A673 (cell line): ENCODE data around the gene BBX. TPM values are rescaled to one million over a fixed set of nuclear protein-coding genes. Genes with fewer than 3 reads are reported as not detected.

Experiments
- BruUV-seq: library from RNA; stranded (reverse); fragments of 400-500 nt; replicated peaks from 2 replicates; lab custom pipeline; 2021; lab: Mats Ljungman, UMichigan
- CTCF ChIA-PET: fragments of 300-600 bp; sonication (Branson Sonifier 250); formaldehyde crosslinking; loops from one replicate; lab custom pipeline; 2022; ENCODE audit warnings: antibody characterized with exemption; lab: Charles Lee
- POLR2A ChIA-PET: fragments of 300-600 bp; sonication (Branson Sonifier 250); formaldehyde crosslinking; loops from one replicate; lab custom pipeline; 2022; ENCODE audit warnings: antibody characterized with exemption; ENCODE audit not compliant: low non-redundant PET; lab: Charles Lee
- DNase-seq: peaks from one replicate; pipeline ENCODE4 v3.0.0-alpha.2; 2015; ENCODE audit warnings: low spot score
- H3K27ac ChIP-seq: fragments of 200-600 bp; sonication (generic); 2 replicates; pipeline ENCODE4 v1.5.1; 2016; ENCODE audit warnings: mixed run types, low read depth, mild to moderate bottlenecking, mixed read lengths, antibody characterized with exemption, low read length; ENCODE audit not compliant: poor library complexity, severe bottlenecking
- H3K27me3 ChIP-seq: fragments of 200-600 bp; sonication (generic); replicated peaks from 2 replicates; pipeline ENCODE4 v1.6.1; 2017; ENCODE audit warnings: mixed run types, low read depth, mild to moderate bottlenecking, mixed read lengths, antibody characterized with exemption, low read length; ENCODE audit not compliant: insufficient read depth, poor library complexity
- H3K36me3 ChIP-seq: fragments of 200-600 bp; sonication (generic); 2 replicates; pipeline ENCODE4 v1.6.1; 2016; ENCODE audit warnings: mixed run types, mild to moderate bottlenecking, mixed read lengths, antibody characterized with exemption, low read length; ENCODE audit not compliant: insufficient read depth, poor library complexity, severe bottlenecking
- H3K4me1 ChIP-seq: fragments of 200-600 bp; sonication (generic); 2 replicates; pipeline ENCODE4 v1.6.1; 2017; ENCODE audit warnings: mixed run types, mild to moderate bottlenecking, mixed read lengths, antibody characterized with exemption, low read length; ENCODE audit not compliant: insufficient read depth, poor library complexity, severe bottlenecking
- H3K4me3 ChIP-seq: fragments of 200-600 bp; sonication (generic); 2 replicates; pipeline ENCODE4 v1.5.1; 2016; ENCODE audit warnings: low read depth, mixed run types, mild to moderate bottlenecking, mixed read lengths, low read length; ENCODE audit not compliant: poor library complexity, severe bottlenecking
- H3K9me3 ChIP-seq: fragments of 200-600 bp; sonication (generic); 2 replicates; pipeline ENCODE4 v1.6.1; 2016; ENCODE audit warnings: mixed run types, low read depth, mild to moderate bottlenecking, mixed read lengths, antibody characterized with exemption, low read length; ENCODE audit not compliant: poor library complexity, severe bottlenecking
- EZH2 ChIP-seq: fragments of 200-600 bp; sonication (generic); IDR thresholded peaks from 2 replicates; pipeline ENCODE4 v1.6.1; 2017; ENCODE audit warnings: borderline replicate concordance, low read depth, mild to moderate bottlenecking, mixed read lengths, antibody characterized with exemption, low read length; ENCODE audit not compliant: poor library complexity, severe bottlenecking
- intact Hi-C: fragments of 100-400 bp; cut with micrococcal nuclease; formaldehyde crosslinking; loops from one replicate; pipeline ENCODE4 v1.10.0; 2022; ENCODE audit not compliant: unreplicated experiment
- total RNA-seq: library from RNA; stranded (reverse); gene quantifications from 2 replicates; pipeline ENCODE4 v1.2.3, GENCODE V29; 2021
- TF ChIP-seq, protein P1 (sequence below): fragments of 300-800, 200-600 bp; sonication (generic); conservative IDR thresholded peaks from 2 replicates; pipeline ENCODE4 v1.5.1; 2017; ENCODE audit warnings: low read depth, mild to moderate bottlenecking, antibody characterized with exemption, low read length, moderate library complexity, mixed read lengths

The BBX gene
- total RNA-seq, 1 experiment from 2014 or later: 28.9 TPM

DNA sequence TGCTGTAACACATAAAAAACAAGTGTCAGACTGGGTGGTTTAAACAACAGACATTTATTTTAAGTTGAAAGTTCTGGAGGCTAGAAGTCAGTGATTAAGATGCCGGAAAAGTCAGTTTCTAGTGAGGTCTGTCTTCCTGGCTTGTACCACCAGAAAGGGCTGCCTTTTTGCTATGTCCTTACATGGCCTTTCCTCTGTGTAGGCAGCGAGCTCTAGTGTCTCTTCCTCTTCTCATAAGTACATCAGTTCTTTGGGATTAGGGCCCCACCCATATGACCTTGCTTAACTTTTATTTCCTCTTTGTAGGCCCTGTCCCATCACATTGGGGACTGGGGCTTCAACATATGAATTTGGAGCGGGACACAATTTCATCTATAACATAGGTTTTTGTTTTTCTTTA, 128.0 kb downstream of the BBX start:
- no peak for DNase-seq
- Histone ChIP-seq H3K27ac (no peak overlapping the region), H3K4me1 (peaks cover under 1% of the 10 kb centered on the region), H3K27me3 (no peaks in the 10 kb centered on the region), H3K9me3 (no peaks in the 10 kb centered on the region), H3K4me3 (no peak overlapping the region), H3K36me3 (no peaks in the 10 kb centered on the region)
- CTCF ChIA-PET: no interaction called here
- no TSS peak for BruUV-seq
- TF ChIP-seq, protein P1, sequence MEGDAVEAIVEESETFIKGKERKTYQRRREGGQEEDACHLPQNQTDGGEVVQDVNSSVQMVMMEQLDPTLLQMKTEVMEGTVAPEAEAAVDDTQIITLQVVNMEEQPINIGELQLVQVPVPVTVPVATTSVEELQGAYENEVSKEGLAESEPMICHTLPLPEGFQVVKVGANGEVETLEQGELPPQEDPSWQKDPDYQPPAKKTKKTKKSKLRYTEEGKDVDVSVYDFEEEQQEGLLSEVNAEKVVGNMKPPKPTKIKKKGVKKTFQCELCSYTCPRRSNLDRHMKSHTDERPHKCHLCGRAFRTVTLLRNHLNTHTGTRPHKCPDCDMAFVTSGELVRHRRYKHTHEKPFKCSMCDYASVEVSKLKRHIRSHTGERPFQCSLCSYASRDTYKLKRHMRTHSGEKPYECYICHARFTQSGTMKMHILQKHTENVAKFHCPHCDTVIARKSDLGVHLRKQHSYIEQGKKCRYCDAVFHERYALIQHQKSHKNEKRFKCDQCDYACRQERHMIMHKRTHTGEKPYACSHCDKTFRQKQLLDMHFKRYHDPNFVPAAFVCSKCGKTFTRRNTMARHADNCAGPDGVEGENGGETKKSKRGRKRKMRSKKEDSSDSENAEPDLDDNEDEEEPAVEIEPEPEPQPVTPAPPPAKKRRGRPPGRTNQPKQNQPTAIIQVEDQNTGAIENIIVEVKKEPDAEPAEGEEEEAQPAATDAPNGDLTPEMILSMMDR: no peak
- no peak for TF ChIP-seq EZH2
- POLR2A ChIA-PET: no interaction called here
- intact Hi-C loops: no loop called here

DNA sequence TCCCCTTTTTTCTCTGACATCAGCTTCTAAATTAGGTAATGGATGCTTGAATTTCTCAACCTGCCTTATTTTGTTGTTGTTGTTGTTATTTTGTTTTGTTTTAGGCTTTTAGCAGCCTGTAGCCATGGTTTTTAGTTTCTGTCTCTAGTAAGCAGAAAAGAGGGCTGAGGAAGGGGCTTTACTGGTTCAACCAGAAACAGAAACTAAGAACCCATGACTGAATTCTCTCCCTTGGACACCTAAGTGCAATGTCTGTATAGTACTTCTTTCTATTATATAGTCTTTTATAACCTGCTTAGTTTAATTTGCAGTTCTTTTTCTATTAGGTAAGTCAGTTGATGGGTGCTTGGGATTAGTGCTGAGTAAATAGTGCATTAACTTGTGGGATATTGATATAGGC, 129.0 kb downstream of the BBX start:
- Histone ChIP-seq H3K36me3 (no peaks in the 10 kb centered on the region), H3K27ac (no peak overlapping the region), H3K27me3 (no peaks in the 10 kb centered on the region), H3K9me3 (no peaks in the 10 kb centered on the region), H3K4me3 (no peak overlapping the region), H3K4me1 (no peaks in the 10 kb centered on the region)
- CTCF ChIA-PET: no interaction called here
- POLR2A ChIA-PET: no interaction called here
- TF ChIP-seq, protein P1: no peak
- TF ChIP-seq EZH2: no peak
- no TSS peak for BruUV-seq
- no peak for DNase-seq
- intact Hi-C loops: no loop called here

GRCh38 chr3:107654218-107654617, 131.5 kb downstream of the BBX start:
- Histone ChIP-seq H3K27ac (no peak overlapping the region), H3K9me3 (no peaks in the 10 kb centered on the region), H3K4me3 (no peak overlapping the region), H3K4me1 (no peaks in the 10 kb centered on the region), H3K36me3 (no peaks in the 10 kb centered on the region), H3K27me3 (no peaks in the 10 kb centered on the region)
- POLR2A ChIA-PET: no interaction called here
- DNase-seq: no peak
- BruUV-seq: no TSS peak
- TF ChIP-seq, protein P1: no peak
- TF ChIP-seq EZH2: no peak
- CTCF ChIA-PET: no interaction called here
- intact Hi-C loops: no loop called here
